HepG2 (cell line): ENCODE measurements around the gene MEF2D. TPM values are rescaled to one million over a fixed set of nuclear protein-coding genes. Genes with fewer than 3 reads are reported as not detected.

ENCODE experiments used
- ATAC-seq: fragments of 200-7000 bp; cut with Tn5 transposase; 3 replicates; pipeline ENCODE4 v1.9.1; 2020; ENCODE audit warnings: mild to moderate bottlenecking, moderate library complexity
- BruUV-seq: library from RNA; stranded (reverse); fragments of 400-500 nt; replicated peaks from 2 replicates; lab custom pipeline; 2021; lab: Mats Ljungman, UMichigan
- CTCF ChIA-PET: fragments of 300-600 bp; formaldehyde crosslinking; extraction: SDS; loops from one replicate; lab custom pipeline; 2021; ENCODE audit warnings: low total read pairs, inconsistent platforms, low intra/inter-chr PET ratio; lab: Yijun Ruan, JAX
- POLR2A ChIA-PET: fragments of 350-600 bp; sonication (Branson Sonifier 250); formaldehyde crosslinking; loops from one replicate; lab custom pipeline; 2020; ENCODE audit warnings: antibody characterized with exemption, inconsistent platforms; lab: Yijun Ruan, JAX
- DNase-seq: peaks from one replicate; pipeline ENCODE4 v3.0.0-alpha.2; 2015; ENCODE audit warnings: low spot score
- FAIRE-seq: peaks from 3 replicates; lab custom pipeline; 2011; peaks lifted over from hg19 to GRCh38; lab: Jason Lieb, UNC
- H2AFZ ChIP-seq: one replicate; pipeline ENCODE4 v1.6.1; 2011; ENCODE audit warnings: low read length, inconsistent platforms
- H3K27ac ChIP-seq: fragments of 300-600 bp; 3 replicates; pipeline ENCODE4 v1.8.0; 2011; ENCODE audit warnings: mixed run types, mild to moderate bottlenecking, mixed read lengths, low read length, inconsistent platforms; ENCODE audit not compliant: insufficient read depth; ENCODE audit errors: extremely low read length
- H3K27me3 ChIP-seq, 2 experiments: fragments of 200-600 bp in 1 of 2; 2 replicates in 1 of 2; 3 replicates in 1 of 2; pipeline versions ENCODE4 v1.6.0 to v1.8.0; 2011; ENCODE audit warnings: low read length in 2 of 2, mild to moderate bottlenecking in 2 of 2, moderate library complexity in 2 of 2, inconsistent platforms in 1 of 2; ENCODE audit not compliant: insufficient read depth in 2 of 2, control insufficient read depth in 1 of 2
- H3K36me3 ChIP-seq, 2 experiments: fragments of 200-600 bp in 1 of 2; replicated peaks in 1 of 2; 2 replicates in 1 of 2; 3 replicates in 1 of 2; pipeline versions ENCODE4 v1.5.1 to v1.8.0; 2011; ENCODE audit warnings: low read length in 2 of 2, inconsistent platforms in 1 of 2; ENCODE audit not compliant: insufficient read depth in 2 of 2, control insufficient read depth in 1 of 2
- H3K4me1 ChIP-seq: 2 replicates; pipeline ENCODE4 v1.5.1; 2012; ENCODE audit warnings: low read length, inconsistent platforms; ENCODE audit not compliant: insufficient read depth
- H3K4me2 ChIP-seq: 2 replicates; pipeline ENCODE4 v1.6.0; 2011; ENCODE audit warnings: low read depth, low read length, inconsistent platforms
- H3K4me3 ChIP-seq, 3 experiments: fragments of 200-600 bp in 1 of 3; sonication (generic), shearing (Covaris generic) in 1 of 3; replicated peaks in 1 of 3; 2 replicates each; pipeline ENCODE4 v1.5.1; 2011 to 2016; ENCODE audit warnings: low read length in 3 of 3, inconsistent platforms in 2 of 3, low read depth in 2 of 3, mild to moderate bottlenecking in 2 of 3, control low read depth in 1 of 3, mixed read lengths in 1 of 3; ENCODE audit not compliant: insufficient read depth in 1 of 3
- H3K79me2 ChIP-seq: one replicate; pipeline ENCODE4 v1.6.1; 2011; ENCODE audit warnings: low read length, inconsistent platforms; ENCODE audit not compliant: insufficient read depth
- H3K9ac ChIP-seq: 2 replicates; pipeline ENCODE4 v1.6.0; 2011; ENCODE audit warnings: mild to moderate bottlenecking, low read depth, low read length, inconsistent platforms; ENCODE audit not compliant: insufficient read depth
- H3K9me3 ChIP-seq: 2 replicates; pipeline ENCODE4 v1.5.1; 2012; ENCODE audit warnings: mild to moderate bottlenecking, low read length
- H4K20me1 ChIP-seq: 2 replicates; pipeline ENCODE4 v1.6.0; 2011; ENCODE audit warnings: inconsistent platforms, mild to moderate bottlenecking, low read length, moderate library complexity; ENCODE audit not compliant: insufficient read depth
- ETV5 ChIP-seq: IDR thresholded peaks from 2 replicates; pipeline ENCODE4 v1.6.1; 2018; ENCODE audit warnings: missing biosample characterization, missing genetic modification reagents, inconsistent platforms, borderline replicate concordance
- GATAD2A ChIP-seq: IDR thresholded peaks from 2 replicates; pipeline ENCODE4 v1.6.1; 2016
- KLF6 ChIP-seq: IDR thresholded peaks from 2 replicates; pipeline ENCODE4 v1.8.0; 2016; ENCODE audit warnings: missing biosample characterization, missing genetic modification reagents
- NCOR1 ChIP-seq: fragments of 200-600 bp; sonication (generic); IDR thresholded peaks from 2 replicates; pipeline ENCODE4 v1.7.0; 2017; ENCODE audit warnings: antibody characterized with exemption, low read length, borderline replicate concordance
- NFE2L2 ChIP-seq: fragments of 150-350 bp; IDR thresholded peaks from 2 replicates; pipeline ENCODE4 v1.6.1; 2014; ENCODE audit warnings: low read length
- SMYD3 ChIP-seq: sonication (generic); formaldehyde crosslinking; IDR thresholded peaks from 2 replicates; pipeline ENCODE4 v1.8.1; 2023; ENCODE audit warnings: mild to moderate bottlenecking, missing genetic modification reagents
- TEAD2 ChIP-seq: sonication (generic); formaldehyde crosslinking; IDR thresholded peaks from 2 replicates; pipeline ENCODE4 v1.9.0; 2021; ENCODE audit warnings: missing genetic modification reagents
- TRIM24 ChIP-seq: sonication (generic); formaldehyde crosslinking; IDR thresholded peaks from 2 replicates; pipeline ENCODE4 v1.8.0; 2022; ENCODE audit warnings: mild to moderate bottlenecking, missing genetic modification reagents
- ZNF558 ChIP-seq: sonication (generic); formaldehyde crosslinking; IDR thresholded peaks from 2 replicates; pipeline ENCODE4 v1.9.0; 2022; ENCODE audit warnings: mild to moderate bottlenecking, missing genetic modification reagents, borderline replicate concordance
- ZNF569 ChIP-seq: sonication (generic); formaldehyde crosslinking; IDR thresholded peaks from 2 replicates; pipeline ENCODE4 v1.5.0; 2020; ENCODE audit warnings: mild to moderate bottlenecking, missing genetic modification reagents, moderate library complexity, borderline replicate concordance
- ZNF629 ChIP-seq: sonication (generic); formaldehyde crosslinking; conservative IDR thresholded peaks from 2 replicates; pipeline ENCODE4 v1.5.0; 2020; ENCODE audit warnings: missing genetic modification reagents
- ZNF737 ChIP-seq: sonication (generic); formaldehyde crosslinking; IDR thresholded peaks from 2 replicates; pipeline ENCODE4 v1.5.0; 2020; ENCODE audit warnings: missing genetic modification reagents, mild to moderate bottlenecking, borderline replicate concordance
- ZNF781 ChIP-seq: sonication (generic); formaldehyde crosslinking; IDR thresholded peaks from 2 replicates; pipeline ENCODE4 v1.5.1; 2020; ENCODE audit warnings: borderline replicate concordance, mild to moderate bottlenecking, missing genetic modification reagents; ENCODE audit errors: not compliant biosample characterization
- WGBS: methylation state at CpG from one replicate; pipeline ENCODE4 v1.1.6; 2017; ENCODE audit warnings: low lambda C conversion rate; 5-methylcytosine and 5-hydroxymethylcytosine counted together
- in situ Hi-C: cut with HindIII; loops from 2 replicates; pipeline ENCODE4 v1.10.0; 2017; ENCODE audit warnings: low pct_unique_long_range_greater_than_20kb; ENCODE audit not compliant: extremely low pct_ligation_motif_present
- intact Hi-C: fragments of 100-400 bp; cut with micrococcal nuclease; formaldehyde crosslinking; loops from one replicate; pipeline ENCODE4 v1.10.0; 2022; ENCODE audit not compliant: unreplicated experiment
- polyA plus RNA-seq, 8 experiments: library from polyadenylated mRNA; depleted of rRNA in 3 of 8; stranded (reverse) in 7 of 8; unstranded in 1 of 8; fragments of >200 nt; fragmentation: Illumina TruSeq in 4 of 8; extraction: Trizol in 4 of 8; gene quantifications; 2 replicates each; pipeline versions ENCODE4 v1.2.1 to v1.2.3, GENCODE V29; 2011 to 2016; ENCODE audit warnings: low read depth in 4 of 8, missing spikeins in 1 of 8, mixed read lengths in 1 of 8; ENCODE audit not compliant: insufficient read depth in 1 of 8
- total RNA-seq, 5 experiments: library from RNA; depleted of rRNA; stranded (reverse); fragments of >200 nt; fragmentation: Illumina TruSeq; extraction: Trizol; gene quantifications; 2 replicates each; pipeline ENCODE4 v1.2.3, GENCODE V29; 2016; ENCODE audit warnings: low read depth in 1 of 5
- TF ChIP-seq, protein P1 (sequence below): sonication (generic); formaldehyde crosslinking; IDR thresholded peaks from 2 replicates; pipeline ENCODE4 v1.5.0; 2020; ENCODE audit warnings: missing genetic modification reagents

The MEF2D gene
- total and polyA plus RNA-seq, 2 of the 13 experiments (the other 11 are each of a cell fraction or from before 2014, with no cell fraction given) = 1.6 to 3.9 TPM

DNA sequence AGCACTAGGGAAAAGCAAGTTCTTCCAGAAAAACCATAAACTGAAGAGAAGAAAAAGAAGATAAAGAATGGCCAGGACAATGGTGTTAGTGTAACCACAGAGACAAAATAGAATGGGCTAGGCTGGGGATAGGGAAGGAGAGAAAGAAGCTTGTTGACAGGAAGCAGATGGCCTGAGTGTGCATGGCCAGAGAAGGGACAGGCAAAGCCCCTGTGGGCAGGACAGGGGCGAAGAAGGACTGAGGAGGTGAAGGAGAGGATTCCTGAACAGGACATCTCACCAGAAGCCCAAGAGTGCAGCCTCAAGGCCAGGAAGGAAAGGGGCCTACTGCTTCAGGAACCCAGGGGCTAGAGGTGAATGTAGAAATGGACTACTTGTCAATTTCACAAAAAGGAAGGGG, 42.5 kb upstream of the MEF2D start:
- no TSS peak for BruUV-seq
- H3K27me3 ChIP-seq = no peaks in the 10 kb centered on the region
- 96% methylated on average over 1 of the region's 1 CpG for WGBS
- FAIRE-seq = no peak
- H2AFZ ChIP-seq = no peak overlapping the region
- no peak overlapping the region for H3K4me2 ChIP-seq
- ChIA-PET CTCF (no interaction called here), POLR2A (no interaction called here)
- DNase-seq = no peak
- no peak for ATAC-seq
- intact Hi-C loops = no loop called here
- no peaks in the 10 kb centered on the region for H3K4me1 ChIP-seq
- no peak overlapping the region for H3K4me3 ChIP-seq
- TF ChIP-seq ZNF737 (CRISPR knock-in tag) (no peak), ETV5 (no peak), KLF6 (CRISPR knock-in tag) (no peak), TEAD2 (CRISPR knock-in tag) (no peak), NCOR1 (no peak), ZNF569 (CRISPR knock-in tag) (no peak), NFE2L2 (no peak), ZNF781 (CRISPR knock-in tag) (no peak), GATAD2A (CRISPR knock-in tag) (no peak), ZNF558 (CRISPR knock-in tag) (no peak), ZNF629 (CRISPR knock-in tag) (no peak), SMYD3 (CRISPR knock-in tag) (no peak), TRIM24 (no peak)
- TF ChIP-seq, protein P1, sequence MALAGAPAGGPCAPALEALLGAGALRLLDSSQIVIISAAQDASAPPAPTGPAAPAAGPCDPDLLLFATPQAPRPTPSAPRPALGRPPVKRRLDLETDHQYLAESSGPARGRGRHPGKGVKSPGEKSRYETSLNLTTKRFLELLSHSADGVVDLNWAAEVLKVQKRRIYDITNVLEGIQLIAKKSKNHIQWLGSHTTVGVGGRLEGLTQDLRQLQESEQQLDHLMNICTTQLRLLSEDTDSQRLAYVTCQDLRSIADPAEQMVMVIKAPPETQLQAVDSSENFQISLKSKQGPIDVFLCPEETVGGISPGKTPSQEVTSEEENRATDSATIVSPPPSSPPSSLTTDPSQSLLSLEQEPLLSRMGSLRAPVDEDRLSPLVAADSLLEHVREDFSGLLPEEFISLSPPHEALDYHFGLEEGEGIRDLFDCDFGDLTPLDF (CRISPR knock-in tag) = no peak
- no peaks in the 10 kb centered on the region for H4K20me1 ChIP-seq
- no peak overlapping the region for H3K9ac ChIP-seq
- H3K36me3 ChIP-seq = peaks cover 17 to 38% of the 10 kb centered on the region in 2 experiments; a peak in 4 of 5 replicates
- H3K27ac ChIP-seq = no peak overlapping the region
- H3K9me3 ChIP-seq = no peaks in the 10 kb centered on the region
- H3K79me2 ChIP-seq = no peaks in the 10 kb centered on the region
- in situ Hi-C loops = no loop called here
